ENCODE results near the gene USH2A. TPM values are rescaled to one million over a fixed set of nuclear protein-coding genes. Genes with fewer than 3 reads are reported as not detected.
A peak's percentile ranks its signal among the peaks of the same experiment; 100 is the strongest.

The USH2A gene
- total RNA-seq, 1 donor from 2014 or later, result not detected

DNA sequence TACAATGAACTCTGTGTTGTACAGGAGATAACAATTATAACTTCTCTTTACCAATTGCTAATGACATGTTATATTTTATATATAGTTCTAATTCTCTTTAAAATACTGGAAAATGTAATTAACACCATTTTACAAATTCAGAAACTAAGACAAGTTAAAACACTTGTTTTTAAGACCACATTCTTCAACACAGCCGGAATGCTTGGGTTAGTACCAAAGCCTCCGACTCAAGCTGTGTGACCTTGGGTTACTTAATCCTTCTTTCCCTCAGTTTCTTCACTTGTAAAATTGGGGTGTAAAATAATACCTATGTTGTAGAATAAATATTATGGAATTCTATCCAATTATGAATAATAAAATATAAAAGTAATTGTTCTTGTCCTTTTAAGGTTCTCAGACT, 378.7 kb downstream of the USH2A start:
- H3K36me3 ChIP-seq (ENCODE audit: control insufficient read depth, insufficient read depth, low read length), result no peaks in the 10 kb centered on the region
- no peak for DNase-seq (ENCODE audit: low read depth)
- H3K27me3 ChIP-seq (ENCODE audit: control insufficient read depth, insufficient read depth, low read length), result no peaks in the 10 kb centered on the region
- no peak for TF ChIP-seq CTCF (IDR thresholded peaks at IDR 0.05; ENCODE audit: insufficient read depth, low read length, poor library complexity, severe bottlenecking)
- no peak overlapping the region for H3K4me3 ChIP-seq (ENCODE audit: low read depth, low read length)

DNA sequence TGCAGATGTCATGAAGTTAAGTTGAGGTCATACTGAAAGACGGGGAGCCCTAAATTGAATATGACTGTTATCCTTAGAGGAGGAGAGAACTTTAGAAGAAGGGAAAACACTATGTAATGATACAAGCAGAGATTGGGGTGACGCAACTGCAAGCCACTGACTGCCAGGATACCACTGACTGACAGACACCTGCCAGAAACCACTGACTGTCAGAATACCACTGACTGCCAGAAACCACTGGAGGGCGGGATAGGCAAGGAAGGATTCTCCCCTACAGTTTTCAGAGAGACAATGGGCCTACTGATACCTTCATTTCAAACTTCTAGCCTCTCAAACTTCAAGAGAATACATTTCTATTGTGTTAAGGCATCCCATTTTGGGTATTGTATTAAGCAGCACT, 388.7 kb downstream of the USH2A start:
- DNase-seq (ENCODE audit: low read depth), result no peak
- no peaks in the 10 kb centered on the region for H3K27me3 ChIP-seq (ENCODE audit: control insufficient read depth, insufficient read depth, low read length)
- no peaks in the 10 kb centered on the region for H3K36me3 ChIP-seq (ENCODE audit: control insufficient read depth, insufficient read depth, low read length)
- peak; percentile 66 for TF ChIP-seq CTCF (IDR thresholded peaks at IDR 0.05; ENCODE audit: insufficient read depth, low read length, poor library complexity, severe bottlenecking)
- H3K4me3 ChIP-seq (ENCODE audit: low read depth, low read length), result no peak overlapping the region

DNA sequence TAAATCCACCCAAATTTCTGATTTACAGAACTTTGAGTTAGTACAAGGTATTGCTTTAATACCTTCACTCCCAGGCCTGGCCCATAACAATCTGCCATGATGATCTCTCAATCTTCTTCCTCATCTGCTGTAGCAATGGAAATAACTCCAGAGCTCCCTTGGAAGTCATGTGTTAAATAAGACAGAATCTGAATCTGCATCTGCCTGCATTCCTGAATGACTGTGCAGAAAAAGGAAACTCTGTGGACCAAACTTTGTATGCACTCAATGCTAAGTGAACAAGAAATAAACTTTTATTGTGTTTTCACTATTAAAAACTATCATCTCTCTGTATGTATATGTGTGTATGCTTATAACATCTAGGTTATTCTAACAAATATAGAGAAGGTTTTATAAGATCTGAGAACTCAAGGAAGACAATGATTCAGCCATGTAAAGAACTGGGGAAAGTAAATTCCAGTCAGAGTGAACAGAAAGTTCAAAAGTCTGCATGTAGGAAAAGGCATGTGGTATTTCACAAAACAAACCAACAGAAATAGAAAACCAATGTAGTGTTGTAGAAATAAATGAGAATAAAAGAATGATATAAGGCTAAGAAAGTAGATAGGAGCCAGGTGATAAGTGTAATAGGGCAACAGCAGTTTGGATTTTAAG, 390.2 kb downstream of the USH2A start:
- H3K36me3 ChIP-seq (ENCODE audit: control insufficient read depth, insufficient read depth, low read length), result no peaks in the 10 kb centered on the region
- DNase-seq (ENCODE audit: low read depth), result no peak
- H3K27me3 ChIP-seq (ENCODE audit: control insufficient read depth, insufficient read depth, low read length), result no peaks in the 10 kb centered on the region
- no peak for TF ChIP-seq CTCF (IDR thresholded peaks at IDR 0.05; ENCODE audit: insufficient read depth, low read length, poor library complexity, severe bottlenecking)
- no peak overlapping the region for H3K4me3 ChIP-seq (ENCODE audit: low read depth, low read length)

GRCh38 chr1:216032284-216032683, 391.0 kb downstream of the USH2A start:
- Histone ChIP-seq H3K36me3 (ENCODE audit: control insufficient read depth, insufficient read depth, low read length) (no peaks in the 10 kb centered on the region), H3K4me3 (ENCODE audit: low read depth, low read length) (no peak overlapping the region), H3K27me3 (ENCODE audit: control insufficient read depth, insufficient read depth, low read length) (no peaks in the 10 kb centered on the region)
- peak; percentile 39 for DNase-seq (ENCODE audit: low read depth)
- TF ChIP-seq CTCF (IDR thresholded peaks at IDR 0.05; ENCODE audit: insufficient read depth, low read length, poor library complexity, severe bottlenecking), result no peak

- Histone ChIP-seq H3K36me3 (ENCODE audit: control insufficient read depth, insufficient read depth, low read length) (no peaks in the 10 kb centered on the region), H3K4me3 (ENCODE audit: low read depth, low read length) (no peak overlapping the region), H3K27me3 (ENCODE audit: control insufficient read depth, insufficient read depth, low read length) (no peaks in the 10 kb centered on the region)
- DNase-seq (ENCODE audit: low read depth), result no peak
- no peak for TF ChIP-seq CTCF (IDR thresholded peaks at IDR 0.05; ENCODE audit: insufficient read depth, low read length, poor library complexity, severe bottlenecking)
Observed at GRCh38 chr1:216028631-216029030, 394.6 kb downstream of the USH2A start.

DNA sequence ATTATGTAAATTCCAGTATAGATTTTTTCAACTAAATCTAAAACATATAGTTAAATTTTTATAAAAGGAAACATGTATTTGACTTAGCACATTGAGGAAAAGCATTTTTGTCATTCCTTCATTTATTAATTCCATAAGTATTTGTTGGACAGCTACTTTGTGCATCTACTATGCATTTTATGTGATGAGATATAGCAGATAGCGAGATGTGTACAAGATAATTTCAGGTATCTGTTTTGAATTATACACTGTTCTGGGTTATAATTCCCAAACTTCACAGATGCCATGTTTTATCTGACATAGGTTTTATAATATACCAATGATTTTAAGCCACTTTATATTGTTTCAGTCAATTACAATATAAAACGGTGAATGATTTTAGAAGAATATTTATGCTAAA, 398.7 kb downstream of the USH2A start:
- no peak for TF ChIP-seq CTCF (IDR thresholded peaks at IDR 0.05; ENCODE audit: insufficient read depth, low read length, poor library complexity, severe bottlenecking)
- Histone ChIP-seq H3K4me3 (ENCODE audit: low read depth, low read length) (no peak overlapping the region), H3K27me3 (ENCODE audit: control insufficient read depth, insufficient read depth, low read length) (no peaks in the 10 kb centered on the region), H3K36me3 (ENCODE audit: control insufficient read depth, insufficient read depth, low read length) (no peaks in the 10 kb centered on the region)
- DNase-seq (ENCODE audit: low read depth), result no peak
